HepG2 (cell line): ENCODE measurements around the gene WDR18. TPM values are rescaled to one million over a fixed set of nuclear protein-coding genes. Genes with fewer than 3 reads are reported as not detected.
A peak's percentile ranks its signal among the peaks of the same experiment; 100 is the strongest.

Experiments used
- ATAC-seq: fragments of 200-7000 bp; cut with Tn5 transposase; 3 replicates; pipeline ENCODE4 v1.9.1; 2020; ENCODE audit warnings: mild to moderate bottlenecking, moderate library complexity
- BruUV-seq: library from RNA; stranded (reverse); fragments of 400-500 nt; replicated peaks from 2 replicates; lab custom pipeline; 2021; lab: Mats Ljungman, UMichigan
- CTCF ChIA-PET: fragments of 300-600 bp; formaldehyde crosslinking; extraction: SDS; loops from one replicate; lab custom pipeline; 2021; ENCODE audit warnings: low total read pairs, inconsistent platforms, low intra/inter-chr PET ratio; lab: Yijun Ruan, JAX
- POLR2A ChIA-PET: fragments of 350-600 bp; sonication (Branson Sonifier 250); formaldehyde crosslinking; loops from one replicate; lab custom pipeline; 2020; ENCODE audit warnings: antibody characterized with exemption, inconsistent platforms; lab: Yijun Ruan, JAX
- DNase-seq: peaks from one replicate; pipeline ENCODE4 v3.0.0-alpha.2; 2015; ENCODE audit warnings: low spot score
- FAIRE-seq: peaks from 3 replicates; lab custom pipeline; 2011; peaks lifted over from hg19 to GRCh38; lab: Jason Lieb, UNC
- H2AFZ ChIP-seq: one replicate; pipeline ENCODE4 v1.6.1; 2011; ENCODE audit warnings: low read length, inconsistent platforms
- H3K27ac ChIP-seq: fragments of 300-600 bp; 3 replicates; pipeline ENCODE4 v1.8.0; 2011; ENCODE audit warnings: mixed run types, mild to moderate bottlenecking, mixed read lengths, low read length, inconsistent platforms; ENCODE audit not compliant: insufficient read depth; ENCODE audit errors: extremely low read length
- H3K27me3 ChIP-seq, 2 experiments: fragments of 200-600 bp in 1 of 2; 2 replicates in 1 of 2; 3 replicates in 1 of 2; pipeline versions ENCODE4 v1.6.0 to v1.8.0; 2011; ENCODE audit warnings: low read length in 2 of 2, mild to moderate bottlenecking in 2 of 2, moderate library complexity in 2 of 2, inconsistent platforms in 1 of 2; ENCODE audit not compliant: insufficient read depth in 2 of 2, control insufficient read depth in 1 of 2
- H3K36me3 ChIP-seq, 2 experiments: fragments of 200-600 bp in 1 of 2; replicated peaks in 1 of 2; 2 replicates in 1 of 2; 3 replicates in 1 of 2; pipeline versions ENCODE4 v1.5.1 to v1.8.0; 2011; ENCODE audit warnings: low read length in 2 of 2, inconsistent platforms in 1 of 2; ENCODE audit not compliant: insufficient read depth in 2 of 2, control insufficient read depth in 1 of 2
- H3K4me1 ChIP-seq: 2 replicates; pipeline ENCODE4 v1.5.1; 2012; ENCODE audit warnings: low read length, inconsistent platforms; ENCODE audit not compliant: insufficient read depth
- H3K4me2 ChIP-seq: 2 replicates; pipeline ENCODE4 v1.6.0; 2011; ENCODE audit warnings: low read depth, low read length, inconsistent platforms
- H3K4me3 ChIP-seq, 3 experiments: fragments of 200-600 bp in 1 of 3; sonication (generic), shearing (Covaris generic) in 1 of 3; replicated peaks in 1 of 3; 2 replicates each; pipeline ENCODE4 v1.5.1; 2011 to 2016; ENCODE audit warnings: low read length in 3 of 3, inconsistent platforms in 2 of 3, low read depth in 2 of 3, mild to moderate bottlenecking in 2 of 3, control low read depth in 1 of 3, mixed read lengths in 1 of 3; ENCODE audit not compliant: insufficient read depth in 1 of 3
- H3K79me2 ChIP-seq: one replicate; pipeline ENCODE4 v1.6.1; 2011; ENCODE audit warnings: low read length, inconsistent platforms; ENCODE audit not compliant: insufficient read depth
- H3K9ac ChIP-seq: 2 replicates; pipeline ENCODE4 v1.6.0; 2011; ENCODE audit warnings: mild to moderate bottlenecking, low read depth, low read length, inconsistent platforms; ENCODE audit not compliant: insufficient read depth
- H3K9me3 ChIP-seq: 2 replicates; pipeline ENCODE4 v1.5.1; 2012; ENCODE audit warnings: mild to moderate bottlenecking, low read length
- H4K20me1 ChIP-seq: 2 replicates; pipeline ENCODE4 v1.6.0; 2011; ENCODE audit warnings: inconsistent platforms, mild to moderate bottlenecking, low read length, moderate library complexity; ENCODE audit not compliant: insufficient read depth
- GATAD2A ChIP-seq: IDR thresholded peaks from 2 replicates; pipeline ENCODE4 v1.6.1; 2016
- JUN ChIP-seq: sonication (generic); formaldehyde crosslinking; IDR thresholded peaks from 2 replicates; pipeline ENCODE4 v1.4.0; 2020; ENCODE audit warnings: mild to moderate bottlenecking, missing genetic modification reagents
- MIER3 ChIP-seq: IDR thresholded peaks from 2 replicates; pipeline ENCODE4 v1.6.1; 2016; ENCODE audit warnings: missing compliant biosample characterization, borderline replicate concordance
- NFAT5 ChIP-seq: sonication (generic); formaldehyde crosslinking; IDR thresholded peaks from 2 replicates; pipeline ENCODE4 v1.4.0; 2020; ENCODE audit warnings: missing genetic modification reagents
- RBFOX2 ChIP-seq: fragments of 200-400 bp; formaldehyde crosslinking; IDR thresholded peaks from 2 replicates; pipeline ENCODE4 v1.6.1; 2017; ENCODE audit warnings: low read depth, mild to moderate bottlenecking, low read length
- RBM22 ChIP-seq: fragments of 200-400 bp; formaldehyde crosslinking; optimal IDR thresholded peaks from 2 replicates; pipeline ENCODE3; 2017; ENCODE audit warnings: mild to moderate bottlenecking, low read length, moderate library complexity
- ZNF629 ChIP-seq: sonication (generic); formaldehyde crosslinking; conservative IDR thresholded peaks from 2 replicates; pipeline ENCODE4 v1.5.0; 2020; ENCODE audit warnings: missing genetic modification reagents
- WGBS: methylation state at CpG from one replicate; pipeline ENCODE4 v1.1.6; 2017; ENCODE audit warnings: low lambda C conversion rate; 5-methylcytosine and 5-hydroxymethylcytosine counted together
- in situ Hi-C: cut with HindIII; loops from 2 replicates; pipeline ENCODE4 v1.10.0; 2017; ENCODE audit warnings: low pct_unique_long_range_greater_than_20kb; ENCODE audit not compliant: extremely low pct_ligation_motif_present
- intact Hi-C: fragments of 100-400 bp; cut with micrococcal nuclease; formaldehyde crosslinking; loops from one replicate; pipeline ENCODE4 v1.10.0; 2022; ENCODE audit not compliant: unreplicated experiment
- polyA plus RNA-seq, 8 experiments: library from polyadenylated mRNA; depleted of rRNA in 3 of 8; stranded (reverse) in 7 of 8; unstranded in 1 of 8; fragments of >200 nt; fragmentation: Illumina TruSeq in 4 of 8; extraction: Trizol in 4 of 8; gene quantifications; 2 replicates each; pipeline versions ENCODE4 v1.2.1 to v1.2.3, GENCODE V29; 2011 to 2016; ENCODE audit warnings: low read depth in 4 of 8, missing spikeins in 1 of 8, mixed read lengths in 1 of 8; ENCODE audit not compliant: insufficient read depth in 1 of 8
- total RNA-seq, 5 experiments: library from RNA; depleted of rRNA; stranded (reverse); fragments of >200 nt; fragmentation: Illumina TruSeq; extraction: Trizol; gene quantifications; 2 replicates each; pipeline ENCODE4 v1.2.3, GENCODE V29; 2016; ENCODE audit warnings: low read depth in 1 of 5
- TF ChIP-seq, protein P1 (sequence below): sonication (generic); formaldehyde crosslinking; IDR thresholded peaks from 2 replicates; pipeline ENCODE4 v1.5.0; 2020; ENCODE audit warnings: mild to moderate bottlenecking, missing genetic modification reagents, borderline replicate concordance

WDR18 gene
- total and polyA plus RNA-seq, 2 of the 13 experiments (the other 11 are each of a cell fraction or from before 2014, with no cell fraction given) = 36.4 to 47.6 TPM

DNA sequence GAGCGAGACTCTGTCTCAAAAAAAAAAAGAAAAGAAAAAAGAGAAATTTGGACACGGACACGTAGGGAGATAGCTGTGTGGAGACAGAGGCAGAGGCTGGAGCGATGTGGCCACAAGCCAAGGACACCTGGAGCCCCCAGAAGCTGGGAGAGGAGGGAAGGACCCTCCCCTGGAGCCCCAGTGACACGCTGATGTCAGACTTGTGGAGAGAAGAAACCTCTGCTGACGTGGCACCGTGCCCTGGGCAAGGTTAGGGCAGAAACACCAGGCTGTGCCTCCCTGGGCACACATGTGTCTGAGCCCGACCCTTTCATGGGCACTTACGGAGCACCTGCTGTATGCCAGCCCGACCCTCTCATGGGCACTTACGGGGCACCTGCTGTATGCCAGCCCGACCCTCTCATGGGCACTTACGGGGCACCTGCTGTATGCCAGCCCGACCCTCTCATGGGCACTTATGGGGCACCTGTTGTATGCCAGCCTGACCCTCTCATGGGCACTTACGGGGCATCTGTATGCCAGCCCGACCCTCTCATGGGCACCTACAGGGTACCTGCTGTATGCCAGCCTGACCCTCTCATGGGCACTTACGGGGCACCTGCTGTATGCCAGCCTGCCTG lies 40.5 kb upstream of the WDR18 start (continued):
- TF ChIP-seq, protein P1, sequence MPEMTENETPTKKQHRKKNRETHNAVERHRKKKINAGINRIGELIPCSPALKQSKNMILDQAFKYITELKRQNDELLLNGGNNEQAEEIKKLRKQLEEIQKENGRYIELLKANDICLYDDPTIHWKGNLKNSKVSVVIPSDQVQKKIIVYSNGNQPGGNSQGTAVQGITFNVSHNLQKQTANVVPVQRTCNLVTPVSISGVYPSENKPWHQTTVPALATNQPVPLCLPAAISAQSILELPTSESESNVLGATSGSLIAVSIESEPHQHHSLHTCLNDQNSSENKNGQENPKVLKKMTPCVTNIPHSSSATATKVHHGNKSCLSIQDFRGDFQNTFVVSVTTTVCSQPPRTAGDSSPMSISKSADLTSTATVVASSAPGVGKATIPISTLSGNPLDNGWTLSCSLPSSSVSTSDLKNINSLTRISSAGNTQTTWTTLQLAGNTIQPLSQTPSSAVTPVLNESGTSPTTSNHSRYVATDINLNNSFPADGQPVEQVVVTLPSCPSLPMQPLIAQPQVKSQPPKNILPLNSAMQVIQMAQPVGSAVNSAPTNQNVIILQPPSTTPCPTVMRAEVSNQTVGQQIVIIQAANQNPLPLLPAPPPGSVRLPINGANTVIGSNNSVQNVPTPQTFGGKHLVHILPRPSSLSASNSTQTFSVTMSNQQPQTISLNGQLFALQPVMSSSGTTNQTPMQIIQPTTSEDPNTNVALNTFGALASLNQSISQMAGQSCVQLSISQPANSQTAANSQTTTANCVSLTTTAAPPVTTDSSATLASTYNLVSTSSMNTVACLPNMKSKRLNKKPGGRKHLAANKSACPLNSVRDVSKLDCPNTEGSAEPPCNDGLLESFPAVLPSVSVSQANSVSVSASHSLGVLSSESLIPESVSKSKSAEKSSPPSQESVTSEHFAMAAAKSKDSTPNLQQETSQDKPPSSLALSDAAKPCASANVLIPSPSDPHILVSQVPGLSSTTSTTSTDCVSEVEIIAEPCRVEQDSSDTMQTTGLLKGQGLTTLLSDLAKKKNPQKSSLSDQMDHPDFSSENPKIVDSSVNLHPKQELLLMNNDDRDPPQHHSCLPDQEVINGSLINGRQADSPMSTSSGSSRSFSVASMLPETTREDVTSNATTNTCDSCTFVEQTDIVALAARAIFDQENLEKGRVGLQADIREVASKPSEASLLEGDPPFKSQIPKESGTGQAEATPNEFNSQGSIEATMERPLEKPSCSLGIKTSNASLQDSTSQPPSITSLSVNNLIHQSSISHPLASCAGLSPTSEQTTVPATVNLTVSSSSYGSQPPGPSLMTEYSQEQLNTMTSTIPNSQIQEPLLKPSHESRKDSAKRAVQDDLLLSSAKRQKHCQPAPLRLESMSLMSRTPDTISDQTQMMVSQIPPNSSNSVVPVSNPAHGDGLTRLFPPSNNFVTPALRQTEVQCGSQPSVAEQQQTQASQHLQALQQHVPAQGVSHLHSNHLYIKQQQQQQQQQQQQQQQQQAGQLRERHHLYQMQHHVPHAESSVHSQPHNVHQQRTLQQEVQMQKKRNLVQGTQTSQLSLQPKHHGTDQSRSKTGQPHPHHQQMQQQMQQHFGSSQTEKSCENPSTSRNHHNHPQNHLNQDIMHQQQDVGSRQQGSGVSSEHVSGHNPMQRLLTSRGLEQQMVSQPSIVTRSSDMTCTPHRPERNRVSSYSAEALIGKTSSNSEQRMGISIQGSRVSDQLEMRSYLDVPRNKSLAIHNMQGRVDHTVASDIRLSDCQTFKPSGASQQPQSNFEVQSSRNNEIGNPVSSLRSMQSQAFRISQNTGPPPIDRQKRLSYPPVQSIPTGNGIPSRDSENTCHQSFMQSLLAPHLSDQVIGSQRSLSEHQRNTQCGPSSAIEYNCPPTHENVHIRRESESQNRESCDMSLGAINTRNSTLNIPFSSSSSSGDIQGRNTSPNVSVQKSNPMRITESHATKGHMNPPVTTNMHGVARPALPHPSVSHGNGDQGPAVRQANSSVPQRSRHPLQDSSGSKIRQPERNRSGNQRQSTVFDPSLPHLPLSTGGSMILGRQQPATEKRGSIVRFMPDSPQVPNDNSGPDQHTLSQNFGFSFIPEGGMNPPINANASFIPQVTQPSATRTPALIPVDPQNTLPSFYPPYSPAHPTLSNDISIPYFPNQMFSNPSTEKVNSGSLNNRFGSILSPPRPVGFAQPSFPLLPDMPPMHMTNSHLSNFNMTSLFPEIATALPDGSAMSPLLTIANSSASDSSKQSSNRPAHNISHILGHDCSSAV (CRISPR knock-in tag) = no peak

DNA sequence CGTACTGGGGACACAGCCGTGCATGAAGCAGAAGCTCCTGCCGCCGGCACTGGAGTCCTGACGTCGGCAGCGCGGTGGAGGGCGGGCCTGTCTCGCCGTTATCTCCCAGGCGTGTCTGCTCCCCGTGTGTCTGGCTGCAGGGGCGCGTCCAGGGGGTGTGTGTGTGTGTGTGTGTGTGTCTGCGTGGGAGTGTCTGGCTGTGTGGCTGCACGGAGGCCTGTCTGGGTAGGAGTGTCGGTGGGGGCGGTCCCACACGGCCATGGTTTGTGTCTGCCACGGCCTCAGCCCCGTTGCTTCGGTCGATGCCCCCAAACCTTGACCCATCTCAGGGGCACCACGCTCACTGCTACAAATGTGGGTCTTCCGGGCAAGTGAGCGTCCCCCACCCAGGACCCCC lies 40.0 kb upstream of the WDR18 start:
- Histone ChIP-seq H4K20me1 (peaks cover 69% of the 10 kb centered on the region; the same call in 1 of the 2 replicates), H3K4me2 (no peak overlapping the region), H3K9ac (no peak overlapping the region), H3K4me1 (peaks cover 46% of the 10 kb centered on the region), H3K9me3 (no peaks in the 10 kb centered on the region), H2AFZ (no peak overlapping the region), H3K36me3 (peaks cover 25 to 75% of the 10 kb centered on the region in 2 experiments), H3K4me3 (no peak overlapping the region), H3K27ac (no peak overlapping the region), H3K79me2 (peaks cover 81% of the 10 kb centered on the region), H3K27me3 (no peaks in the 10 kb centered on the region; a peak in 1 of 5 replicates)
- CTCF ChIA-PET = no interaction called here
- no peak for FAIRE-seq
- DNase-seq = no peak
- intact Hi-C loops (no loop called here), in situ Hi-C loops (no loop called here)
- ATAC-seq = no peak
- POLR2A ChIA-PET = interaction anchor here (2.6 kb wide), 1 partner anchor 8 kb away, joined by 18 read pairs; no protein-coding TSS in a partner anchor
- BruUV-seq = no TSS peak
- 95% methylated on average over 18 of the region's 27 CpGs for WGBS
- TF ChIP-seq ZNF629 (CRISPR knock-in tag) (no peak), GATAD2A (no peak), RBM22 (peak; percentile 46), MIER3 (CRISPR knock-in tag) (no peak), NFAT5 (CRISPR knock-in tag) (no peak), RBFOX2 (peak; percentile 65), JUN (CRISPR knock-in tag) (no peak)
